CD4-positive, alpha-beta T cell (primary cell): ENCODE results near the gene CCSER1. TPM values are rescaled to one million over a fixed set of nuclear protein-coding genes. Genes with fewer than 3 reads are reported as not detected.

Experiments used
- ATAC-seq: fragments of 200-7000 bp; cut with Tn5 transposase; one replicate; pipeline ENCODE4 v1.10.0; 2022; ENCODE audit warnings: mild to moderate bottlenecking; ENCODE audit not compliant: poor library complexity
- CTCF ChIA-PET: fragments of 350-600 bp; sonication (Branson Sonifier 250); formaldehyde crosslinking; loops from one replicate; lab custom pipeline; 2021; ENCODE audit warnings: antibody characterized with exemption, inconsistent platforms; lab: Charles Lee
- POLR2A ChIA-PET: fragments of 350-600 bp; sonication (Branson Sonifier 250); formaldehyde crosslinking; loops from one replicate; lab custom pipeline; 2021; ENCODE audit warnings: antibody characterized with exemption, inconsistent platforms; lab: Charles Lee
- DNase-seq, 14 experiments: peaks; one replicate each; pipeline ENCODE4 v3.0.0-alpha.2; 2013 to 2020; ENCODE audit warnings: mixed read lengths in 2 of 14
- H3K27ac ChIP-seq, 2 donors: one replicate each; pipeline versions ENCODE4 v1.5.1 to v1.7.0; 2013; ENCODE audit warnings: low read length in 2 of 2, low read depth in 1 of 2, mild to moderate bottlenecking in 1 of 2
- H3K27me3 ChIP-seq, 2 experiments: 1 replicate in 1 of 2; 2 replicates in 1 of 2; pipeline versions ENCODE4 v1.6.1 to v1.7.0; 2013; ENCODE audit warnings: low read length in 2 of 2, control low read depth in 1 of 2, mild to moderate bottlenecking in 1 of 2, moderate library complexity in 1 of 2; ENCODE audit not compliant: insufficient read depth in 2 of 2, control insufficient read depth in 1 of 2
- H3K36me3 ChIP-seq: one replicate; pipeline ENCODE4 v1.6.1; 2013; ENCODE audit warnings: low read length, control low read depth; ENCODE audit not compliant: insufficient read depth
- H3K4me1 ChIP-seq: one replicate; pipeline ENCODE4 v1.6.1; 2013; ENCODE audit warnings: low read length, control low read depth; ENCODE audit not compliant: insufficient read depth
- H3K4me3 ChIP-seq: one replicate; pipeline ENCODE4 v1.5.1; 2013; ENCODE audit warnings: mild to moderate bottlenecking, low read length, moderate library complexity
- H3K9me3 ChIP-seq, 2 experiments: 1 replicate in 1 of 2; 2 replicates in 1 of 2; pipeline versions ENCODE4 v1.6.1 to v1.7.0; 2013; ENCODE audit warnings: low read length in 2 of 2, mild to moderate bottlenecking in 2 of 2, control low read depth in 1 of 2, moderate library complexity in 1 of 2; ENCODE audit not compliant: control insufficient read depth in 1 of 2, insufficient read depth in 1 of 2
- H3K27ac Mint-ChIP-seq: one replicate; pipeline ENCODE4 v1.8.0; 2020; ENCODE audit warnings: mixed read lengths
- H3K27me3 Mint-ChIP-seq: one replicate; pipeline ENCODE4 v1.8.0; 2021; ENCODE audit warnings: mixed read lengths
- H3K36me3 Mint-ChIP-seq: one replicate; pipeline ENCODE4 v1.8.0; 2021; ENCODE audit warnings: low read depth, mixed read lengths
- H3K4me1 Mint-ChIP-seq: one replicate; pipeline ENCODE4 v1.8.0; 2021; ENCODE audit warnings: low read depth, mixed read lengths
- H3K4me3 Mint-ChIP-seq: one replicate; pipeline ENCODE4 v1.8.0; 2020; ENCODE audit warnings: mild to moderate bottlenecking, mixed read lengths
- H3K9me3 Mint-ChIP-seq: one replicate; pipeline ENCODE4 v1.8.0; 2020; ENCODE audit warnings: mixed read lengths
- intact Hi-C, 2 experiments: fragments of 100-400 bp; cut with DNase I in 1 of 2; cut with micrococcal nuclease in 1 of 2; formaldehyde crosslinking; loops; one replicate each; pipeline versions ENCODE4 v1.15.1 to v1.9.0; 2023 to 2025; cut with DNase I, micrococcal nuclease
- total RNA-seq, 174 experiments: library from RNA in 2 of 174; stranded (reverse) in 2 of 174; gene quantifications; one replicate each; pipeline ENCODE4 v1.2.3 and lab custom pipeline; 2021 to 2026
- TF ChIP-seq, protein P1 (sequence below): fragments of 200-600 bp; IDR thresholded peaks from one replicate; pipeline ENCODE4 v1.8.0; 2022; ENCODE audit warnings: antibody characterized with exemption, mild to moderate bottlenecking

Gene CCSER1
- total RNA-seq, 2 experiments from 2014 or later: 0.36 to 0.71 TPM

DNA sequence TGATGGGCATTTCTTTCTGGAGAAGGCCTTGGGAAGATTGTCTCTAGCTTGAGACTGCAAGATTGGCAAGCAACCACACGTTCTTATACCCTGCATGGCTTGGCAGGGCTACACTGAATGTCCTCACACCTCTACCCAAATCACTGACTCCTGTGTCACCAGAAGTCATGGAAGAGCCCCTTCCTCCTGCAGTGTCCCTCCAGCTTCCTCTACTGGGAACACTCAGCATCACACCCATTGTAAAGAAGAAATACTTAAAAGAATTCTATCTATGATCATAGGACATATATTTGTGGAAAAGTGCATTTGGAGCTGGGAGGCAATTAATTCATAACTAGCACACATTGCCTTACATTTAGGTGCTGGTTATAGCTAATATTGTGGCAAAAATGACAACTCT, 113.1 kb downstream of the CCSER1 start:
- Mint-ChIP-seq H3K4me1 (no peaks in the 10 kb centered on the region), H3K4me3 (no peak overlapping the region), H3K27ac (no peak overlapping the region), H3K36me3 (no peaks in the 10 kb centered on the region), H3K9me3 (no peaks in the 10 kb centered on the region), H3K27me3 (no peaks in the 10 kb centered on the region)
- ATAC-seq (no peak), DNase-seq (no peak)
- Histone ChIP-seq H3K36me3 (no peaks in the 10 kb centered on the region), H3K4me3 (no peak overlapping the region), H3K4me1 (no peaks in the 10 kb centered on the region), H3K9me3 (no peaks in the 10 kb centered on the region), H3K27ac (no peak overlapping the region), H3K27me3 (no peaks in the 10 kb centered on the region)
- POLR2A ChIA-PET: no interaction called here
- CTCF ChIA-PET: no interaction called here
- TF ChIP-seq, protein P1, sequence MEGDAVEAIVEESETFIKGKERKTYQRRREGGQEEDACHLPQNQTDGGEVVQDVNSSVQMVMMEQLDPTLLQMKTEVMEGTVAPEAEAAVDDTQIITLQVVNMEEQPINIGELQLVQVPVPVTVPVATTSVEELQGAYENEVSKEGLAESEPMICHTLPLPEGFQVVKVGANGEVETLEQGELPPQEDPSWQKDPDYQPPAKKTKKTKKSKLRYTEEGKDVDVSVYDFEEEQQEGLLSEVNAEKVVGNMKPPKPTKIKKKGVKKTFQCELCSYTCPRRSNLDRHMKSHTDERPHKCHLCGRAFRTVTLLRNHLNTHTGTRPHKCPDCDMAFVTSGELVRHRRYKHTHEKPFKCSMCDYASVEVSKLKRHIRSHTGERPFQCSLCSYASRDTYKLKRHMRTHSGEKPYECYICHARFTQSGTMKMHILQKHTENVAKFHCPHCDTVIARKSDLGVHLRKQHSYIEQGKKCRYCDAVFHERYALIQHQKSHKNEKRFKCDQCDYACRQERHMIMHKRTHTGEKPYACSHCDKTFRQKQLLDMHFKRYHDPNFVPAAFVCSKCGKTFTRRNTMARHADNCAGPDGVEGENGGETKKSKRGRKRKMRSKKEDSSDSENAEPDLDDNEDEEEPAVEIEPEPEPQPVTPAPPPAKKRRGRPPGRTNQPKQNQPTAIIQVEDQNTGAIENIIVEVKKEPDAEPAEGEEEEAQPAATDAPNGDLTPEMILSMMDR: no peak
- intact Hi-C loops: no loop called here

DNA sequence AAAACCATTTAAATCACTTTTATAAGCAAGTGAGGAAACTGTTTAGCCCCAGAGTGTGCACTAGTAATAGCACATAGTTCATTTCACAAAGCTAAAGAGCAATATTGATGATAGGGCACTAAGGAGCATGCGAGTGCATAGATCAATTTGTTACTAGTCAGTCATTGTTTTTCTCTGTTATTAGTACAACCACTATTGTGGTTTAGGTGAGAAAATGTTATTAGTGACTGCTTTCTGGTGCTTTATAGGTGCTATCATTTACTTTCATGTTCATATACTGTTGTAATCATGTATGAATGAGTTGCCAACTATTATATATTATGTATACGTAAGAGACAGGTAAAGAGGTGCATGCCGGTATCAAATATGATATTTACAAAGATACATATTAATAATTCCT, 113.8 kb downstream of the CCSER1 start:
- ATAC-seq (no peak), DNase-seq (no peak)
- no peaks in the 10 kb centered on the region for H3K4me1 ChIP-seq
- no peak overlapping the region for H3K27ac ChIP-seq
- Mint-ChIP-seq H3K27me3 (no peaks in the 10 kb centered on the region), H3K4me3 (no peak overlapping the region), H3K4me1 (no peaks in the 10 kb centered on the region), H3K36me3 (no peaks in the 10 kb centered on the region), H3K9me3 (no peaks in the 10 kb centered on the region), H3K27ac (no peak overlapping the region)
- H3K4me3 ChIP-seq: no peak overlapping the region
- H3K27me3 ChIP-seq: no peaks in the 10 kb centered on the region
- intact Hi-C loops: no loop called here
- no peaks in the 10 kb centered on the region for H3K9me3 ChIP-seq
- ChIA-PET POLR2A (no interaction called here), CTCF (no interaction called here)
- TF ChIP-seq, protein P1: no peak
- H3K36me3 ChIP-seq: no peaks in the 10 kb centered on the region

DNA sequence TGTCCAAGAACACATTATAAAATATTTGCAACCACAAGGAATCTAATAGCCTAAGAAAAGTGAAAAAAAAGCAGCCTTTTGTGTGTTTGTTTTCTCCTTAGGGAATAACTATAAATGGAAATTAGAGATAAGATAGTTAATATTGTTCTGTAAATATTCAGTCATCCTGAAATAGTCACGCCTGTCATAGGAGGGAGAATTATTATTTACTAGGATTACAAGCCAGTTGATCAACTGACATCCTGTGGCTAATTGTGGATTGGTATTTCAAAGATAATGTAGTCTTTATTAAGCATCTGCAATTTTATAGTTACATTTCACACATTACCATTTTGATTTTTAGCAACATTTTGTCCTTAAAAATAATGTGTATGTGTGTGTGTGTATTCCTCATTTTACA, 118.6 kb downstream of the CCSER1 start:
- POLR2A ChIA-PET: no interaction called here
- no peaks in the 10 kb centered on the region for H3K27me3 ChIP-seq
- no peaks in the 10 kb centered on the region for H3K36me3 ChIP-seq
- Mint-ChIP-seq H3K4me1 (no peaks in the 10 kb centered on the region), H3K9me3 (no peaks in the 10 kb centered on the region), H3K27me3 (no peaks in the 10 kb centered on the region), H3K36me3 (no peaks in the 10 kb centered on the region), H3K4me3 (no peak overlapping the region), H3K27ac (no peak overlapping the region)
- H3K4me3 ChIP-seq: no peak overlapping the region
- DNase-seq (no peak), ATAC-seq (no peak)
- CTCF ChIA-PET: no interaction called here
- TF ChIP-seq, protein P1: no peak
- H3K27ac ChIP-seq: no peak overlapping the region
- no peaks in the 10 kb centered on the region for H3K9me3 ChIP-seq
- no peaks in the 10 kb centered on the region for H3K4me1 ChIP-seq
- intact Hi-C loops: no loop called here
